Measurements from ENCODE around the gene TMEM129.

The TMEM129 gene

GRCh38 chr4:1669270-1669669 is 51.9 kb downstream of the TMEM129 start:
- DNase-seq (ENCODE audit: low spot score) = no peak

- no peak for DNase-seq (ENCODE audit: low spot score)
These were observed 52.7 kb downstream of the TMEM129 start for GRCh38 chr4:1668488-1668840.

- peak; percentile 7 for DNase-seq (ENCODE audit: low spot score)
These were observed 53.9 kb downstream of the TMEM129 start for GRCh38 chr4:1667273-1667672.

- DNase-seq (ENCODE audit: low spot score) = no peak
These were observed 54.7 kb downstream of the TMEM129 start for GRCh38 chr4:1666391-1666790.
